ENCODE data around the gene ZNF804B. TPM values are rescaled to one million over a fixed set of nuclear protein-coding genes. Genes with fewer than 3 reads are reported as not detected.

Gene ZNF804B
- total and polyA plus RNA-seq, 9 of the 15 experiments (the other 6 are each of a cell fraction or from before 2014, with no cell fraction given), result 0.04 to 0.22 (median 0.09) TPM; not detected in 6

DNA sequence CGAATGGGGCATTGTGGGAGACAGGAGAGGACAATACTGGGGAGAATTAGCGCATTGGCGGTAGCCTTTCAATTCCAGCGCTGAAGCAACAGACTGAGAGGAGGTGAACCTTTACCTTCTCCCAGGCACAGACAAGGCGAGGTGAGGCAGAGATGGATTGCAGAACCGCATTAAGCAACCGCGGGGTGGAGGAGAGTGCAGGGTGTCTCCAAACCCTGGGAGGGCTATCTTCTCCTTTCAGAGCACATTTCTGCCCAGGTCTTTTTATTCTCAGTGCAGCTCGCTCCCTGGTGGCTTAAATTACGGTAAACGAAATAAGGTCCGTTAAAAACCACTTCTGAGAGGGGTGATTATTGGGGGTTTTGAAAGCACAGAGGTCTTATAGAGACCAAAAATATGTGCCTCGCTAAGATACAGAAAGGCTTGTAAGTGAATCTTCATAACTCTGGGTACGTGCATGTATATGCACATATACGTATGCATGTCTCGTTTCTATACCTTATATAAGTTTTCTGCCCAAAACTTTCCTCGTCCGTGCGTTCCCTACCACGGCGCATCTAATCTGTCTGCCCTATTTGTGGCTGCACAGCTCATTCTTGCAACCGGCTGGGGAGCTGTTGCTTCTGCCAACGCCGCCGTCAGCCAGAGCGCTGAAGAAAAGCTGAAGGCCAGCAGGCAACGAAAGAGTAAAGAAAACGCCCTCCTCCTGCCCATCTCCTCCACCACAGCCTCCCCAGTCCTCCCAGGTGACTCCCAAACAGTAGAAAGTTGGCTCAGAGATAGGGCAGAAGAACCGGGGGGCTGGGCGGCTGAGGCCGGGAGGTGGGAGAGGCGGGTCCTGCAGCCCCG is 895 bp upstream of the ZNF804B start (continued):
- TF ChIP-seq, protein P1, sequence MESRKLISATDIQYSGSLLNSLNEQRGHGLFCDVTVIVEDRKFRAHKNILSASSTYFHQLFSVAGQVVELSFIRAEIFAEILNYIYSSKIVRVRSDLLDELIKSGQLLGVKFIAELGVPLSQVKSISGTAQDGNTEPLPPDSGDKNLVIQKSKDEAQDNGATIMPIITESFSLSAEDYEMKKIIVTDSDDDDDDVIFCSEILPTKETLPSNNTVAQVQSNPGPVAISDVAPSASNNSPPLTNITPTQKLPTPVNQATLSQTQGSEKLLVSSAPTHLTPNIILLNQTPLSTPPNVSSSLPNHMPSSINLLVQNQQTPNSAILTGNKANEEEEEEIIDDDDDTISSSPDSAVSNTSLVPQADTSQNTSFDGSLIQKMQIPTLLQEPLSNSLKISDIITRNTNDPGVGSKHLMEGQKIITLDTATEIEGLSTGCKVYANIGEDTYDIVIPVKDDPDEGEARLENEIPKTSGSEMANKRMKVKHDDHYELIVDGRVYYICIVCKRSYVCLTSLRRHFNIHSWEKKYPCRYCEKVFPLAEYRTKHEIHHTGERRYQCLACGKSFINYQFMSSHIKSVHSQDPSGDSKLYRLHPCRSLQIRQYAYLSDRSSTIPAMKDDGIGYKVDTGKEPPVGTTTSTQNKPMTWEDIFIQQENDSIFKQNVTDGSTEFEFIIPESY (CRISPR knock-in tag; IDR thresholded peaks at IDR 0.05), result no peak
- TF ChIP-seq NR0B1 (IDR thresholded peaks at IDR 0.05; ENCODE audit: partially characterized antibody), result no peak
- TF ChIP-seq MAZ (CRISPR knock-in tag; conservative IDR thresholded peaks at IDR 0.05 in 1 of 2, IDR thresholded peaks at IDR 0.05 in 1 of 2), result no peak
- TF ChIP-seq RAD21 (CRISPR knock-in tag; conservative IDR thresholded peaks at IDR 0.05 in 1 of 2, IDR thresholded peaks at IDR 0.05 in 1 of 2), result peak; percentile 35 to 39
- TF ChIP-seq ZNF592 (IDR thresholded peaks at IDR 0.05), result no peak
- no peak for TF ChIP-seq RFX1 (IDR thresholded peaks at IDR 0.05)
- TF ChIP-seq RB1 (IDR thresholded peaks at IDR 0.05; ENCODE audit: low read depth), result no peak
- TF ChIP-seq ZNF217 (CRISPR knock-in tag; IDR thresholded peaks at IDR 0.05), result no peak
- TF ChIP-seq SAP30 (IDR thresholded peaks at IDR 0.05; ENCODE audit: borderline replicate concordance, insufficient read depth, low read depth, low read length, poor library complexity, severe bottlenecking), result peak; percentile 54
- TF ChIP-seq, protein P2, sequence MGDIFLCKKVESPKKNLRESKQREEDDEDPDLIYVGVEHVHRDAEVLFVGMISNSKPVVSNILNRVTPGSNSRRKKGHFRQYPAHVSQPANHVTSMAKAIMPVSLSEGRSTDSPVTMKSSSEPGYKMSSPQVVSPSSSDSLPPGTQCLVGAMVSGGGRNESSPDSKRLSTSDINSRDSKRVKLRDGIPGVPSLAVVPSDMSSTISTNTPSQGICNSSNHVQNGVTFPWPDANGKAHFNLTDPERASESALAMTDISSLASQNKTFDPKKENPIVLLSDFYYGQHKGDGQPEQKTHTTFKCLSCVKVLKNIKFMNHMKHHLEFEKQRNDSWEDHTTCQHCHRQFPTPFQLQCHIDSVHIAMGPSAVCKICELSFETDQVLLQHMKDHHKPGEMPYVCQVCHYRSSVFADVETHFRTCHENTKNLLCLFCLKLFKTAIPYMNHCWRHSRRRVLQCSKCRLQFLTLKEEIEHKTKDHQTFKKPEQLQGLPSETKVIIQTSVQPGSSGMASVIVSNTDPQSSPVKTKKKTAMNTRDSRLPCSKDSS (IDR thresholded peaks at IDR 0.05; ENCODE audit: low read depth, partially characterized antibody), result no peak
- no peak for TF ChIP-seq HMGXB4 (CRISPR knock-in tag; IDR thresholded peaks at IDR 0.05)

Measured in K562 (cell line).